ENCODE results near the gene PHKA2.

GRCh38 chrX:18937173-18937572, 46.7 kb downstream of the PHKA2 start:
- TF ChIP-seq CTCF (IDR thresholded peaks at IDR 0.05) (no peak), POLR2AphosphoS5 (IDR thresholded peaks at IDR 0.05) (no peak), POLR2A (IDR thresholded peaks at IDR 0.05) (no peak)
